Astrocyte of the cerebellum (primary cell): Measurements from ENCODE around the gene PPP4R3B.
"Not testable (repeated sequence)": the region's sequence is repeated elsewhere in the genome, so short reads cannot be mapped to it uniquely, and the experiment has no call there.

Experiments
- DNase-seq: peaks from one replicate; pipeline ENCODE4 v3.0.0-alpha.2; 2011; ENCODE audit warnings: low read depth
- H3K4me3 ChIP-seq: 2 replicates; pipeline ENCODE4 v1.5.1; 2011; ENCODE audit warnings: mild to moderate bottlenecking, low read depth, low read length, moderate library complexity
- in situ Hi-C: cut with HindIII; loops from 2 replicates; pipeline ENCODE4 v1.10.0; 2017; ENCODE audit warnings: low sequenced_read_pairs
- TF ChIP-seq, protein P1 (sequence below): IDR thresholded peaks from 2 replicates; pipeline ENCODE4 v1.5.1; 2012; ENCODE audit warnings: low read length, low read depth, moderate library complexity, mild to moderate bottlenecking; ENCODE audit errors: missing control alignments

The PPP4R3B gene

DNA sequence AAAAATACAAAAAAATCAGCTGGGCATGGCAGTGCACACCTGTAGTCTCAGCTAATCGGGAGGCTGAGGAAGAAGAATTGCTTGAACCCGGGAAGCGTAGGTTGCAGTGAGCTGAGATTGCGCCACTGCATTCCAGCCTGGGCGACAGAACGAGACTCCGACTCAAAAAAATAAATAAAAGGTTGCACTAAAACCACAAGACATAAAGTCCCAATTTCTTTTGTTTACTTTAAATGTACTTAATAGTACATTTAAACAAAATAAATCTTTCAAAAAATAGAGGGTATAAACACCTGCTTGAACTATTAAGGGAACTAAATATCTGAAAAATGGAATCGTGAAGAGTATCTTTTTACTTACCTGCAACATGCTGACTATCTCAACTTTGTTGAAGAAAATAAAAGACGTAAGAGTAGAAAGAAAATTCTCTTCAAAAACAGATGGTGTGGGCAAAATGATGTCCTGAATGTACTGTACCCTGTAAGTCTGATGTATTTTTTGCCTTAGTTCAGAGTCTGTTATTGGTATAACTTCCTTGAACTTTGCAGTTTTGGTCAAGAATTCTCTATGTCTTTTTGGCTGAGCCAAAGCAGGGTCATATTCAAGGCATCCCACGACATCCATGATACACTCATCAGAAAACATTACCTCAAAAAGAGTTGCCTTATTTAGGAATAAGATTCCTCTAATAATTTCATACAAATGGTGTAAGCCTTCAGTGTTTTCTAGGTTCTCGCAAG, 19.2 kb downstream of the PPP4R3B start:
- H3K4me3 ChIP-seq, result no peak overlapping the region
- TF ChIP-seq, protein P1, sequence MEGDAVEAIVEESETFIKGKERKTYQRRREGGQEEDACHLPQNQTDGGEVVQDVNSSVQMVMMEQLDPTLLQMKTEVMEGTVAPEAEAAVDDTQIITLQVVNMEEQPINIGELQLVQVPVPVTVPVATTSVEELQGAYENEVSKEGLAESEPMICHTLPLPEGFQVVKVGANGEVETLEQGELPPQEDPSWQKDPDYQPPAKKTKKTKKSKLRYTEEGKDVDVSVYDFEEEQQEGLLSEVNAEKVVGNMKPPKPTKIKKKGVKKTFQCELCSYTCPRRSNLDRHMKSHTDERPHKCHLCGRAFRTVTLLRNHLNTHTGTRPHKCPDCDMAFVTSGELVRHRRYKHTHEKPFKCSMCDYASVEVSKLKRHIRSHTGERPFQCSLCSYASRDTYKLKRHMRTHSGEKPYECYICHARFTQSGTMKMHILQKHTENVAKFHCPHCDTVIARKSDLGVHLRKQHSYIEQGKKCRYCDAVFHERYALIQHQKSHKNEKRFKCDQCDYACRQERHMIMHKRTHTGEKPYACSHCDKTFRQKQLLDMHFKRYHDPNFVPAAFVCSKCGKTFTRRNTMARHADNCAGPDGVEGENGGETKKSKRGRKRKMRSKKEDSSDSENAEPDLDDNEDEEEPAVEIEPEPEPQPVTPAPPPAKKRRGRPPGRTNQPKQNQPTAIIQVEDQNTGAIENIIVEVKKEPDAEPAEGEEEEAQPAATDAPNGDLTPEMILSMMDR, result no peak
- no peak for DNase-seq
- in situ Hi-C loops, result no loop called here

DNA sequence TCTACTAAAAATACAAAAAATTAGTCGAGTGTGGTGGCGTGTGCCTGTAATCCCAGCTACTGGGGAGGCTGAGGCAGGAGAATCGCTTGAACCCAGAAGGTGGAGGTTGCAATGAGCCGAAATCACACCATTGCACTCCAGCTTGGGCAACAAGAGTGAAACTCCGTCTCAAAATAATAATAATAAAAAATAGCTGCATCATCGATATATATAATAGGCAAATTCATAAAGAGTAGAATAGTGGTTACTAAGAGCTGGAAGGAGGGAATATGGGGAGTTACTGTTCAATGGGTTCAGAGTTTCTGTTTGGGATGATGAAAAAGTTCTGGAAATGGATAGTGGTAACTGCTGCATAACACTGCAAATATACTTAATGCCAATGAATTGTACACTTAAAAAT, 20.6 kb downstream of the PPP4R3B start:
- DNase-seq, in situ Hi-C loops, H3K4me3 ChIP-seq: not testable (repeated sequence)

DNA sequence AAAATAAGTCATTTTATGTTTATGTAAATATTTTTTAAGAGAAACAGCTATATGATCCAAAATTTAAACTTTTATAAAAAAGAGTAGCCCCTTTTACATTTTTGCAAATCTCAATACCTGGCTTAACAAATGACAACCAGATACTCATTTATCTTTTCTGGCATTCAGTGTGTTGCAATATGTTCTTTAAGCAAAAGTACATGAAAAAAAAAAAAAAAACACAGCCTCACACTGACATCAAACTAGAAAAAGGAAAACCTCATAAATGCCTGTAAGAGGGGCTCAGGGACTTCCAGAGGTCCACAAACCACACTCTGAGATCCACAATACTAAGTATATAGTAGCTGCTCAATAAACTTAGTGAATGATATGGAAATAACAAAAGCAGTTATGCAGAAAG, 21.9 kb downstream of the PPP4R3B start:
- in situ Hi-C loops, result no loop called here
- DNase-seq, result no peak
- TF ChIP-seq, protein P1, result no peak
- no peak overlapping the region for H3K4me3 ChIP-seq

DNA sequence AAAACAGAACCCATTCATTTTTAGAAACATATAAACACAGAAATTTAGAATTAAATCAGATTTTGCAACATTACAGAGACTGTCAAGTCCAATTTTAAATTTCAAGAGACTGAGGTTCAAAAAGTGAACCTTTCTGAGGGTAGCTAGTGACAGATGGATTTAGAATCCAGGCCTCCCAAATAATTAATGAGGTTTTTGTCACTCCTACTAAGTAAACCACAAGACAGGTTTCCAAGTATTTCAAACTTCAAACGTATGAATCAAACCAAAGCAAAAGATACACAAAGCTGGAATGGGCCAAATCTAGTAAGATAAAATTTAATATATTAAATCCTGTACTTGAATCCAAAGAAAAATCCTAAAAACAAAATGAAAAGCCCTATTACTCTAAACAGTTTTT, 25.3 kb downstream of the PPP4R3B start:
- no peak overlapping the region for H3K4me3 ChIP-seq
- in situ Hi-C loops, result no loop called here
- no peak for DNase-seq
- TF ChIP-seq, protein P1, result no peak

DNA sequence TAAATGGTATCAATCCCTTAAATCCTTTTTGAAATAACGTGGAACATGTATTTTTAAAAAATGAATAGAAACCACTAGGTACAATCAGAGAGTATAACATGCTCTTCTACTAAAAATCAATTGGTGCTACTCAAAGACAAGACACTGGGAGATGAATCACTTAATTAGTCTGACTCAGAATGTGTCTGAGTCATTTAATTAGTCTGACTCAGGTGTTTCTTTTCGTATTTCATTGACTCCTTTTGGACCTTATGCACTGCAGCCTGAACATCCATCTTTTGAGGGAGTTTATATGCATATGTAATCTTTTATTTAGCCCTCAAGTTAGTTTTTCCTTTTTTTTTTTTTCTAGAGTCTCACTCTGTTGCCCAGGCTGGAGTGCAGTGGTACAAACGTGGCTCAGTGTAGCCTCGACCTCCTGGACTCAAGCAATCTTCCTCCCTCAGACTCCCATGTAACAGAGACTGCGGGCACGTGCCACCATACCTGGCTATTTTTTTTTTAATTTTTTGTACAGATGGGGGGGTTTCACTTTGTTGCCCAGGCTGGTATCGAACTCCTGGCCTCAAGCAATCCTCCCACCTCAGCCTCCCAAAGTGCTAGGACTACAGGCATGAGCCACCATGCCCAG, 26.5 kb downstream of the PPP4R3B start:
- in situ Hi-C loops, result no loop called here
- H3K4me3 ChIP-seq, result no peak overlapping the region
- no peak for DNase-seq
- TF ChIP-seq, protein P1, result no peak

DNA sequence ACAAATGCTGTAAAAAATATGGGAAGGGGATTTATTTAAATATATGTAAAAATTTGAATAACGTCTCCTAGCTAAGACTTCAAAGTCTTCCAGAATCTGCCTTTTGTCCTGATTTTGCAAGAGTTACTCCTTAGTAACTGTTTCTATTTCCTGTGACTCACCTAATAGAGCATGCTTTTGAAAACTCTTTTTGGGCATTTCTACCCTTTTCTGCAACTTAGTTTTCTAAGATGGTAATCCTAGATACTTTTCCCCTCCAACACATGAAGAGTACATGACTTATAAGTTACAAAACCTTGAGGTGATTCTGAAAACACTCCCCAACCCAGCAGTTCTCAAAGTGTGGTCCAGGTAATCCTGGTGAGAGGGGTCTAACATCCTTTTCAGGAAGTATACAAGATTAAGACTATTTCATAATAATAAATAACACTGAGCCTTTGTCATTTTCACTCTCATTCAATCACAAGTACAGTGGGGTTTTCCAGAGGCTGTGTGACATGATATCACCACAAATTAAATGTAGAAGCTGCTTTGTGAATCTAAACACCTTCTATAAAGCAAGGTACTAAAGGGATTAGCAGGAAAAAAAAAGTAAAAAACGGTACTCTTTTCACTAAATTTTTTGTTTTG, 31.9 kb downstream of the PPP4R3B start:
- TF ChIP-seq, protein P1, result no peak
- peak; percentile 29 for DNase-seq
- no peak overlapping the region for H3K4me3 ChIP-seq
- in situ Hi-C loops, result no loop called here
